ENCODE measurements around the gene RASGRP4. TPM values are rescaled to one million over a fixed set of nuclear protein-coding genes. Genes with fewer than 3 reads are reported as not detected.

RASGRP4 gene
- total RNA-seq, 1 donor from 2014 or later = not detected

GRCh38 chr19:38452430-38453366 is 26.7 kb upstream of the RASGRP4 start:
- no peak overlapping the region for H3K27ac Mint-ChIP-seq
- no peak for DNase-seq (ENCODE audit: extremely low spot score, unreplicated experiment)
- no peak overlapping the region for H3K4me3 Mint-ChIP-seq
- no peaks in the 10 kb centered on the region for H3K27me3 Mint-ChIP-seq
- TF ChIP-seq, protein P1, sequence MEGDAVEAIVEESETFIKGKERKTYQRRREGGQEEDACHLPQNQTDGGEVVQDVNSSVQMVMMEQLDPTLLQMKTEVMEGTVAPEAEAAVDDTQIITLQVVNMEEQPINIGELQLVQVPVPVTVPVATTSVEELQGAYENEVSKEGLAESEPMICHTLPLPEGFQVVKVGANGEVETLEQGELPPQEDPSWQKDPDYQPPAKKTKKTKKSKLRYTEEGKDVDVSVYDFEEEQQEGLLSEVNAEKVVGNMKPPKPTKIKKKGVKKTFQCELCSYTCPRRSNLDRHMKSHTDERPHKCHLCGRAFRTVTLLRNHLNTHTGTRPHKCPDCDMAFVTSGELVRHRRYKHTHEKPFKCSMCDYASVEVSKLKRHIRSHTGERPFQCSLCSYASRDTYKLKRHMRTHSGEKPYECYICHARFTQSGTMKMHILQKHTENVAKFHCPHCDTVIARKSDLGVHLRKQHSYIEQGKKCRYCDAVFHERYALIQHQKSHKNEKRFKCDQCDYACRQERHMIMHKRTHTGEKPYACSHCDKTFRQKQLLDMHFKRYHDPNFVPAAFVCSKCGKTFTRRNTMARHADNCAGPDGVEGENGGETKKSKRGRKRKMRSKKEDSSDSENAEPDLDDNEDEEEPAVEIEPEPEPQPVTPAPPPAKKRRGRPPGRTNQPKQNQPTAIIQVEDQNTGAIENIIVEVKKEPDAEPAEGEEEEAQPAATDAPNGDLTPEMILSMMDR (conservative IDR thresholded peaks at IDR 0.05) = no peak
- H3K4me1 Mint-ChIP-seq (ENCODE audit: unreplicated experiment) = no peaks in the 10 kb centered on the region
- H3K36me3 Mint-ChIP-seq = no peaks in the 10 kb centered on the region
- no peaks in the 10 kb centered on the region for H3K9me3 Mint-ChIP-seq

DNA sequence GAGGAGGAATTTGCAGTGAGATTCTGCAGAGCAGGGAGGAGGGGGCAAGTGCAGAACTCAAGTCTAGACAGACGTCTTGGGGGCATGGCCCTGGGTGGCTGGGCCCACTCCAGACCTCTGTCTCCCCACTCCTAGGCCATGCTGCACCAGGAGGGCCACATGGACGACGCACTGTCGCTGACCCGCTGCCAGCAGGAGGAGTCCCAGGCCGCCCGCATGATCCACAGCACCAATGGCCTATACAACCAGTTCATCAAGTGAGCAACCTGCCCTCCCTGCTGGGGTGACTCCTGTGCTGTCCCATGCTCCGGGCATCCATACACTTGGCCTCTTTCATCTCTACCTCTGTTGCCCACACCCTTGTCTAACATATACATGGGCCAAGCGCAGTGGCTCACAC is 25.6 kb upstream of the RASGRP4 start:
- Mint-ChIP-seq H3K36me3 (no peaks in the 10 kb centered on the region), H3K4me1 (ENCODE audit: unreplicated experiment) (no peaks in the 10 kb centered on the region), H3K27ac (no peak overlapping the region), H3K4me3 (no peak overlapping the region), H3K27me3 (no peaks in the 10 kb centered on the region), H3K9me3 (no peaks in the 10 kb centered on the region)
- TF ChIP-seq, protein P1 (conservative IDR thresholded peaks at IDR 0.05) = no peak
- DNase-seq (ENCODE audit: extremely low spot score, unreplicated experiment) = no peak

GRCh38 chr19:38451036-38451435 is 25.0 kb upstream of the RASGRP4 start:
- DNase-seq (ENCODE audit: extremely low spot score, unreplicated experiment) = no peak
- no peaks in the 10 kb centered on the region for H3K9me3 Mint-ChIP-seq
- H3K36me3 Mint-ChIP-seq = no peaks in the 10 kb centered on the region
- no peak overlapping the region for H3K4me3 Mint-ChIP-seq
- H3K27ac Mint-ChIP-seq = no peak overlapping the region
- H3K27me3 Mint-ChIP-seq = no peaks in the 10 kb centered on the region
- H3K4me1 Mint-ChIP-seq (ENCODE audit: unreplicated experiment) = no peaks in the 10 kb centered on the region
- TF ChIP-seq, protein P1 (conservative IDR thresholded peaks at IDR 0.05) = no peak

- Mint-ChIP-seq H3K4me3 (no peak overlapping the region), H3K4me1 (ENCODE audit: unreplicated experiment) (no peaks in the 10 kb centered on the region), H3K27me3 (peaks cover 4% of the 10 kb centered on the region), H3K36me3 (no peaks in the 10 kb centered on the region), H3K27ac (no peak overlapping the region), H3K9me3 (no peaks in the 10 kb centered on the region)
- TF ChIP-seq, protein P1 (conservative IDR thresholded peaks at IDR 0.05) = no peak
- DNase-seq (ENCODE audit: extremely low spot score, unreplicated experiment) = no peak
Observed at GRCh38 chr19:38449518-38449917, 23.5 kb upstream of the RASGRP4 start.

DNA sequence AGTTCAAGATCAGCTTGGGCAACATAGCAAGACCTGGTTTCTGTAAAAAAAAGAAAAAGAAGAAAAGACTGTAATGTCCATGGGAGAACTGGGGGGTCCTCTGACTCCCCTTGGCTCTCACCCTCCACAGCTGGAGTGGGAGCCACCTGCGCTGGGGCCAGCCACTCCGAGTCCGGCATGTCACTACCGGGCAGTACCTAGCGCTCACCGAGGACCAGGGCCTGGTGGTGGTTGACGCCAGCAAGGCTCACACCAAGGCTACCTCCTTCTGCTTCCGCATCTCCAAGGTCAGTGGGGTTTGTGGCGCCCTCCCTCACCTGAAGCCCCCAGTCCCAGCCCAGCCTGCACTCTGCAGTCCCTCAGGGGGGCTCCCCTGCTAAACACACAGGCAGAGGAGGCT is 22.2 kb upstream of the RASGRP4 start:
- no peak for DNase-seq (ENCODE audit: extremely low spot score, unreplicated experiment)
- no peaks in the 10 kb centered on the region for H3K4me1 Mint-ChIP-seq (ENCODE audit: unreplicated experiment)
- H3K27ac Mint-ChIP-seq = no peak overlapping the region
- no peaks in the 10 kb centered on the region for H3K36me3 Mint-ChIP-seq
- H3K9me3 Mint-ChIP-seq = no peaks in the 10 kb centered on the region
- H3K27me3 Mint-ChIP-seq = peaks cover 4% of the 10 kb centered on the region
- TF ChIP-seq, protein P1 (conservative IDR thresholded peaks at IDR 0.05) = no peak
- H3K4me3 Mint-ChIP-seq = no peak overlapping the region

All from type B pancreatic cell (in vitro differentiated cells).